NOMO-1 (cell line): ENCODE measurements around the gene LRRC7.
"Not testable (repeated sequence)": the region's sequence is repeated elsewhere in the genome, so short reads cannot be mapped to it uniquely, and the experiment has no call there.

Source experiments
- DNase-seq, 2 experiments: peaks; one replicate each; lab custom pipeline; 2025; ENCODE audit not compliant: unreplicated experiment in 2 of 2; lab: John Stamatoyannopoulos, UW

Gene LRRC7

GRCh38 chr1:69858534-69858933 lies 290.8 kb downstream of the LRRC7 start:
- no peak for DNase-seq

GRCh38 chr1:69861641-69862040 lies 293.9 kb downstream of the LRRC7 start:
- DNase-seq, result no peak

- no peak for DNase-seq
These were observed 295.2 kb downstream of the LRRC7 start for GRCh38 chr1:69862906-69863305.

DNA sequence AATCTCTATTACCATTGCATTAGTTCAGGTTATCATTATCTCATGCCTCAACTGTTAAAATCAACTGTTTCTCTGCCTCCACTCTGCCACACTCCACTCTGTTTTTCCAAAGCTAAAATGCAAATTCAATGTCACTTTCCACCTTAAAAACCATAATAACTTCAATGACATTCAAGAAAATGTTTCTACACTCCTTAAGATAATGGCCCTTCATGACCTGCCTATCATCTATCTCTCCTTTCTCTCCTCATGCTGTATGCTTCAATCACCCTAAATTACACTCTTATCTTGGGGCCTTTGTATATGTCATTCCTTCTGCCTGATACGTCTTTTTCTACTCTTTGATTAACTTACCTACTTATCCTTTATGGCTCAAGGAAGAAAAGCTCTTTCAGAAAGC lies 296.0 kb downstream of the LRRC7 start:
- no peak for DNase-seq

GRCh38 chr1:69871412-69871811 lies 303.7 kb downstream of the LRRC7 start:
- no peak for DNase-seq

DNA sequence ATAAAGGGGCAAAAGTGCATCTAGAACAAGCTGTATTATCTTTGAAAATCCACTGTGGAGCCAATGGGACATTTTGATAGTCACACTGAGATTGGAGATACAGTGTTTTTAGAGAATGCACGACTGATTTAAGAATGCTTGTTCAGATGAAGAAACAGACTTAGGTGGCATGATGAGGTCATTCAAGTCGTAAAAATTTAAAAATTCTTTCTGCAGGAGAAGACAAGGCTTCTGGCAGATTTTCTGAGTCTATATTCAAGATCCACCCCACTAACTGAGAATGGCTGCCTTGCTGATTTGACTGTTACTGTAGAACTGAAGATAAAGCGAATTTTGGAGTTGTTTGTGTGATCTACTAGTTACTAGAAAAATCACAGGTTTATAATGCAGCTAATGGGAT lies 310.6 kb downstream of the LRRC7 start:
- DNase-seq, result no peak

GRCh38 chr1:69888016-69888415 lies 320.3 kb downstream of the LRRC7 start:
- DNase-seq, result not testable (repeated sequence)

DNA sequence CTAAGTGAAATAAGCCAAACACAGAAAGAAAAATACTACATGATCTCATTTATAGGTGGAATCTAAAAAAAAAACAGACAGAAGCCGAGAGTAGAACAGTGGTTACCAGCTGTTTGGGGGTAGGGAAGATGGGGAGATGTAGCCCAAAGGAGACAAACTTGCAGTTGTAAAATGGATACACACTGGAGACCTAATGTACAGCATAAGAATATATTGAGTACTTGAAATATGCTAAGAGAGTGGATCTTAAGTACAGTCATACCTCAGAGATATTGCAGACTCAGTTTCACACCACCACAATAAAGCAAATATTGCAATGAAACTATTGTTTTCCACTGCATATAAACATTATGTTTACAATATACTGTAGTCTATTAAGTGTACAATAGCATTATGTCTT lies 320.9 kb downstream of the LRRC7 start:
- DNase-seq, result no peak

GRCh38 chr1:69898403-69898947 lies 330.8 kb downstream of the LRRC7 start:
- no peak for DNase-seq

DNA sequence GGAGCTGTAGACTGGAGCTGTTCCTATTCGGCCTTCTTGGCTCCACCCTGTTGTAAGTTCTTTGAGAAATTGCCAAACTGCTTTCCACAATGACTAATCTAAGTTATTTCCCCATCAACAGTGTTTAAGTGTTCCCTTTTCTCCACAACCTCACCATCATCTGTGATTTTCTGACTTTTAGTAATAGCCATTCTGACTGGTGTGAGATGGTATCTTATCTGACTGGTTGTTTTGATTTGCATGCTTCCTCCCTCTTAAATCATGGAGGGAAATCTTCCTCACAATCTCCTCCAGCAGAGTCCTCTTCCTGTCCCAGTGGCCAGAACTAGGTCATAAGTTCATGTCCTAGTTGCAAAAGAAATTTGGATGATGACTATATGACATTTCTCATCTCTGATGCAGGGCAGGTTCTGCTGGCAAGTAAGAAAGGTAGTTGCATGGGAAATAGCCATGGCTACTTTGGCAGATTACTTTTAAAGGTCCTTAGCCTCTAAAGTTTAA lies 343.6 kb downstream of the LRRC7 start:
- peak; percentile 83 to 94 for DNase-seq

- DNase-seq, result no peak
These were observed 346.3 kb downstream of the LRRC7 start for GRCh38 chr1:69913977-69914376.

- DNase-seq, result peak in 1 of 2 experiments; percentile 44
These were observed 347.4 kb downstream of the LRRC7 start for GRCh38 chr1:69914976-69915765.

DNA sequence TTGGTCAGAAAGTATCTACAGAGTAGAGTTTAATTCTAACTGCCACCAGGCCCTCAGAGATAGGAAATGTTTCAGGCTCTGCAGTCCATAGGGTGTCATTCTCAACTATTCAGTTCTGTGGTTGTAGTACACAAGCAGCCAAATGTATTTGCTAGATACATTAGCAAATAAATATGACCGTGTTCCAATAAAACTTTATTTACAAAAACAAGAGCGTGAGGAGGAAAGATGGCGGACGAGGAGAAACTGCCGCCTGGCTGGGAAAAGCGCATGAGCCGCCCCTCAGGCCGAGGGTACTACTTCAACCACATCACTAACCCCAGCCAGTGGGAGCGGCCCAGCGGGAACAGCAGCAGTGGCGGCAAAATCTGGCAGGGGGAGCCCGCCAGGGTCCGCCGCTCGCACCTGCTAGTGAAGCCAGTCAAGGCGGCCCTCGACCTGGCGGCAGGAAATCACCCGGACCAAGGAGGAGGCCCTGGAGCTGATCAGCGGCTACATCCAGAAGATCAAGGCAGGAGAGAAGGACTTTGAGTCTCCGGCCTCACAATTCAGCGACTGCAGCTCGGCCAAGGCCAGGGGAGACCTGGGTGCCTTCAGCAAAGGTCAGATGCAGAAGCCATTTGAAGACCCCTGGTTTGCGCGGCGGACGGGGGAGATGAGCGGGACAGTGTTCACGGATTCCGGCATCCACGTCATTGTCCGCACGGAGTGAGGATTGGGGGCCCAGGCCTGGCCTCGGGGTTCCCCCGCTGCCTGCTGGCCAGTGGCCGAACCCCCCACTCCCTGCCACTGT lies 351.6 kb downstream of the LRRC7 start:
- DNase-seq, result no peak

DNA sequence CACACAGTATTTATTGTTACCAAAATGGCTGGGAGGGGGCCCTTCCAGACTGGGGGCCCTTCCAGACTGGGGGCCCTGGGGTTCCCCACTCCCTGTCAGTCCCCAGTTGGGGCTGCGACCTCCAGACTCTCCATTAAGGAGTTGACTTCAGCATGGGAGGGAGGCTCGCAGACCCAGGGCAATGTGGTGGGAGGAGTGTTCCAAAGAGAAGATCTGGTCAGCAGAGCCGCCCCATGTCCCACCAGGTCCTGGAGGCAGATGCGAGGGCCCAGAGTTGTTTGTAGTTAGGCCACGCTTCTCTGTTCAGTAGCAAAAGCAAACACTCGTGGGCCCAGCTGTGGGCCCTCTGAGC lies 352.2 kb downstream of the LRRC7 start:
- no peak for DNase-seq

- DNase-seq, result no peak
These were observed 352.7 kb downstream of the LRRC7 start for GRCh38 chr1:69920426-69920825.

DNA sequence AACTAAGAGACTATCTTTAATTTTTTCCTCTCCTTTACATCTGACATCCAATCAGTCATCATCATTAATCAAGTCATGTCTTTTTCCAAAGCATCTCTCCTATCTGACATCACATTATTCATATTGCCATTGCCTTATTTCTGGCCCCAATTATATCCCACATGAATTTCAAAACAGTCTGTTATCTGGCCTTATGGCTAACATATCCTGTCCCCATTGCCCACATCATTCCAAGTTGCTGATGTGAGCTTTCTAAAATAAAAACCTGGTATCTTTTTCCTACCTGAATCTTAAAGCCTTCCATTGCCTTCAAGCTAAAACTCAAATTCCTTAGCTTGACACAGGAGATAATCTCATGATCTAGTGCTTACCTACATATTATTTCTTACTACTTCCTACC lies 353.8 kb downstream of the LRRC7 start:
- no peak for DNase-seq

DNA sequence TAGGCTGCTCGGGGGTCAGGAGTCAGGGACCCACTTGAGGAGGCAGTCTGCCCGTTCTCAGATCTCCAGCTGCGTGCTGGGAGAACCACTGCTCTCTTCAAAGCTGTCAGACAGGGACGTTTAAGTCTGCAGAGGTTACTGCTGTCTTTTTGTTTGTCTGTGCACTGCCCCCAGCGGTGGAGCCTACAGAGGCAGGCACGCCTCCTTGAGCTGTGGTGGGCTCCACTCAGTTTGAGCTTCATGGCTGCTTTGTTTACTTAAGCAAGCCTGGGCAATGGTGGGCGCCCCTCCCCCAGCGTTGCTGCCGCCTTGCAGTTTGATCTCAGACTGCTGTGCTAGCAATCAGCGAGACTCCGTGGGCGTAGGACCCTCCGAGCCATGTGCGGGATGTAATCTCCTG lies 360.5 kb downstream of the LRRC7 start:
- not testable (repeated sequence) for DNase-seq

GRCh38 chr1:69929308-69930057 lies 361.8 kb downstream of the LRRC7 start:
- DNase-seq, result peak in 1 of 2 experiments; percentile 24

GRCh38 chr1:69930396-69930795 lies 362.7 kb downstream of the LRRC7 start:
- DNase-seq, result no peak

DNA sequence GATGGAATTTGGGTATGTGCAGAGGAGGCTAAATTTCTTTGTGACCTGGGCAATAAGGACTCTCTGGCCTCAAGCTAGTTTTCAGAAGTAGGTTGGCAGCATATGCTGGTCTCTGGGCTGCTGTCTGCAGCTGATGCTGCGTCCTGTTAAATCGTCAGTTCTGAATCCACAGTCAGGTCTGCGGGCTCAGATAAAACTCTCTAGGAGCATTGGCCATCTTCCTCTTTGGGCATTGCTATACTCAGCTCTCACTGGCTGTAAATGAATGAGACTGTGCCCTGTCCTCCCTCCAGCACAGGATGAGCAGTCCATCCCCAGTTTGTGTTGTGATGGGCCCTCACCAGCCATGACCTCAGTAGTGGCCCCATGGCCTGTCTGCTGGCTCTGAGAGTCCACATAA lies 365.0 kb downstream of the LRRC7 start:
- no peak for DNase-seq

GRCh38 chr1:69940231-69940630 lies 372.5 kb downstream of the LRRC7 start:
- no peak for DNase-seq
